CD14-positive monocyte (primary cell): ENCODE data around the gene EDC4. TPM values are rescaled to one million over a fixed set of nuclear protein-coding genes. Genes with fewer than 3 reads are reported as not detected.

Source experiments
- DNase-seq, 3 donors: peaks; one replicate each; pipeline ENCODE4 v3.0.0-alpha.2; 2011 to 2022
- H2AFZ ChIP-seq: 2 replicates; pipeline ENCODE4 v1.6.0; 2012; ENCODE audit warnings: mild to moderate bottlenecking, low read depth, low read length, inconsistent platforms; ENCODE audit not compliant: insufficient read depth, poor library complexity, severe bottlenecking
- H3K27ac ChIP-seq, 2 donors: 1 replicate in 1 of 2; 2 replicates in 1 of 2; pipeline ENCODE4 v1.5.1; 2012 to 2013; ENCODE audit warnings: low read length in 2 of 2, control low read depth in 1 of 2, inconsistent platforms in 1 of 2, low read depth in 1 of 2, mild to moderate bottlenecking in 1 of 2
- H3K27me3 ChIP-seq, 2 donors: one replicate each; pipeline versions ENCODE4 v1.6.0 to v1.6.1; 2011 to 2013; ENCODE audit warnings: low read length in 2 of 2; ENCODE audit not compliant: control insufficient read depth in 2 of 2, insufficient read depth in 2 of 2
- H3K36me3 ChIP-seq, 2 donors: replicated peaks in 1 of 2; 1 replicate in 1 of 2; 2 replicates in 1 of 2; pipeline versions ENCODE4 v1.5.1 to v1.6.1; 2012 to 2013; ENCODE audit warnings: low read length in 2 of 2, control low read depth in 1 of 2, inconsistent platforms in 1 of 2, mild to moderate bottlenecking in 1 of 2; ENCODE audit not compliant: insufficient read depth in 2 of 2, control insufficient read depth in 1 of 2
- H3K4me1 ChIP-seq, 2 donors: 1 replicate in 1 of 2; 2 replicates in 1 of 2; pipeline versions ENCODE4 v1.5.1 to v1.6.1; 2012 to 2013; ENCODE audit warnings: low read length in 2 of 2, control low read depth in 1 of 2, inconsistent platforms in 1 of 2, mild to moderate bottlenecking in 1 of 2, moderate library complexity in 1 of 2; ENCODE audit not compliant: insufficient read depth in 2 of 2, control insufficient read depth in 1 of 2
- H3K4me2 ChIP-seq: replicated peaks from 2 replicates; pipeline ENCODE3; 2012; ENCODE audit warnings: low read length, moderate library complexity, mild to moderate bottlenecking; ENCODE audit not compliant: poor library complexity, severe bottlenecking; ENCODE audit errors: extremely low read depth
- H3K4me3 ChIP-seq, 3 experiments: fragments of 200-600 bp in 1 of 3; sonication (generic) in 1 of 3; replicated peaks in 1 of 3; 1 replicate in 2 of 3; 2 replicates in 1 of 3; pipeline ENCODE4 v1.5.1; 2011 to 2013; ENCODE audit warnings: low read length in 3 of 3, mild to moderate bottlenecking in 3 of 3, control low read depth in 2 of 3, low read depth in 2 of 3, inconsistent platforms in 1 of 3, moderate library complexity in 1 of 3
- H3K79me2 ChIP-seq: 2 replicates; pipeline ENCODE4 v1.6.0; 2012; ENCODE audit warnings: mild to moderate bottlenecking, control low read depth, inconsistent platforms, low read length, moderate library complexity; ENCODE audit not compliant: insufficient read depth
- H3K9ac ChIP-seq: 2 replicates; pipeline ENCODE4 v1.6.0; 2017; ENCODE audit warnings: low read length, mild to moderate bottlenecking; ENCODE audit not compliant: insufficient read depth, poor library complexity, severe bottlenecking
- H3K9me3 ChIP-seq, 2 donors: replicated peaks in 1 of 2; 1 replicate in 1 of 2; 2 replicates in 1 of 2; pipeline versions ENCODE4 v1.5.1 to v1.6.1; 2012 to 2013; ENCODE audit warnings: low read length in 2 of 2, control low read depth in 1 of 2; ENCODE audit not compliant: control insufficient read depth in 1 of 2, insufficient read depth in 1 of 2
- H4K20me1 ChIP-seq: 2 replicates; pipeline ENCODE4 v1.6.0; 2012; ENCODE audit warnings: mild to moderate bottlenecking, low read length, control low read depth, moderate library complexity; ENCODE audit not compliant: insufficient read depth
- H3K27ac Mint-ChIP-seq, 7 donors: one replicate each; pipeline ENCODE4 v1.8.0; 2020; ENCODE audit warnings: mild to moderate bottlenecking in 7 of 7, mixed read lengths in 7 of 7, moderate library complexity in 6 of 7, inconsistent platforms in 2 of 7
- H3K27me3 Mint-ChIP-seq, 3 donors: one replicate each; pipeline ENCODE4 v1.8.0; 2021 to 2022; ENCODE audit warnings: low read depth in 3 of 3, mild to moderate bottlenecking in 3 of 3, mixed read lengths in 3 of 3, moderate library complexity in 3 of 3, inconsistent platforms in 1 of 3
- H3K36me3 Mint-ChIP-seq, 2 donors: one replicate each; pipeline ENCODE4 v1.8.0; 2020; ENCODE audit warnings: mixed read lengths in 2 of 2, inconsistent platforms in 1 of 2, mild to moderate bottlenecking in 1 of 2
- H3K4me1 Mint-ChIP-seq: one replicate; pipeline ENCODE4 v1.8.0; 2020; ENCODE audit warnings: mild to moderate bottlenecking, mixed read lengths
- H3K4me3 Mint-ChIP-seq, 2 donors: one replicate each; pipeline ENCODE4 v1.8.0; 2020; ENCODE audit warnings: mild to moderate bottlenecking in 2 of 2, mixed read lengths in 2 of 2, moderate library complexity in 1 of 2
- H3K9me3 Mint-ChIP-seq, 7 donors: one replicate each; pipeline ENCODE4 v1.8.0; 2020 to 2022; ENCODE audit warnings: mixed read lengths in 7 of 7, mild to moderate bottlenecking in 6 of 7, moderate library complexity in 6 of 7, inconsistent platforms in 2 of 7
- WGBS: methylation state at CpG from one replicate; pipeline ENCODE4 v1.1.5; 2013; ENCODE audit warnings: missing lambda C conversion rate; ENCODE audit not compliant: insufficient coverage; 5-methylcytosine and 5-hydroxymethylcytosine counted together
- intact Hi-C, 2 donors: fragments of 100-400 bp; cut with micrococcal nuclease; formaldehyde crosslinking; loops; one replicate each; pipeline versions ENCODE4 v1.15.0 to v1.15.1; 2023
- polyA plus RNA-seq, 3 donors: library from polyadenylated mRNA; depleted of rRNA in 1 of 3; unstranded in 2 of 3; stranded (reverse) in 1 of 3; fragments of 300-500 nt in 2 of 3; fragments of >200 nt in 1 of 3; fragmentation: Illumina TruSeq in 2 of 3; gene quantifications; 1 replicate in 2 of 3; 2 replicates in 1 of 3; pipeline ENCODE4 v1.2.3, GENCODE V29; 2012 to 2021
- TF ChIP-seq, protein P1 (sequence below): fragments of 200-600 bp; IDR thresholded peaks from one replicate; pipeline ENCODE4 v1.8.0; 2022; ENCODE audit warnings: antibody characterized with exemption, mild to moderate bottlenecking

Gene EDC4
- polyA plus RNA-seq, 3 donors = 13.7 to 84.9 (median 18.2) TPM

- H3K4me1 ChIP-seq = no peaks in the 10 kb centered on the region
- Mint-ChIP-seq H3K9me3 (no peaks in the 10 kb centered on the region), H3K4me3 (no peak overlapping the region), H3K27ac (no peak overlapping the region), H3K27me3 (peaks cover 0 to 2% (median 2%) of the 10 kb centered on the region in 3 donors), H3K36me3 (peaks cover 40 to 66% of the 10 kb centered on the region in 2 donors), H3K4me1 (no peaks in the 10 kb centered on the region)
- H4K20me1 ChIP-seq = peaks cover 3% of the 10 kb centered on the region
- H3K4me3 ChIP-seq = no peak overlapping the region
- intact Hi-C loops = loop anchor here (5.0 to 10.0 kb wide), 2 partner anchors 166 to 349 kb away; partner anchors contain the start of gene ESRP2 (in 1 of the 2)
- no peaks in the 10 kb centered on the region for H3K27me3 ChIP-seq
- WGBS = 97% methylated on average over 15 of the region's 19 CpGs
- no peaks in the 10 kb centered on the region for H3K79me2 ChIP-seq
- no peak overlapping the region for H3K4me2 ChIP-seq
- TF ChIP-seq, protein P1, sequence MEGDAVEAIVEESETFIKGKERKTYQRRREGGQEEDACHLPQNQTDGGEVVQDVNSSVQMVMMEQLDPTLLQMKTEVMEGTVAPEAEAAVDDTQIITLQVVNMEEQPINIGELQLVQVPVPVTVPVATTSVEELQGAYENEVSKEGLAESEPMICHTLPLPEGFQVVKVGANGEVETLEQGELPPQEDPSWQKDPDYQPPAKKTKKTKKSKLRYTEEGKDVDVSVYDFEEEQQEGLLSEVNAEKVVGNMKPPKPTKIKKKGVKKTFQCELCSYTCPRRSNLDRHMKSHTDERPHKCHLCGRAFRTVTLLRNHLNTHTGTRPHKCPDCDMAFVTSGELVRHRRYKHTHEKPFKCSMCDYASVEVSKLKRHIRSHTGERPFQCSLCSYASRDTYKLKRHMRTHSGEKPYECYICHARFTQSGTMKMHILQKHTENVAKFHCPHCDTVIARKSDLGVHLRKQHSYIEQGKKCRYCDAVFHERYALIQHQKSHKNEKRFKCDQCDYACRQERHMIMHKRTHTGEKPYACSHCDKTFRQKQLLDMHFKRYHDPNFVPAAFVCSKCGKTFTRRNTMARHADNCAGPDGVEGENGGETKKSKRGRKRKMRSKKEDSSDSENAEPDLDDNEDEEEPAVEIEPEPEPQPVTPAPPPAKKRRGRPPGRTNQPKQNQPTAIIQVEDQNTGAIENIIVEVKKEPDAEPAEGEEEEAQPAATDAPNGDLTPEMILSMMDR = no peak
- H3K27ac ChIP-seq = no peak overlapping the region
- H3K36me3 ChIP-seq = peaks cover 54 to 63% of the 10 kb centered on the region in 2 donors
- DNase-seq = no peak
- H3K9me3 ChIP-seq = no peaks in the 10 kb centered on the region
- no peak overlapping the region for H3K9ac ChIP-seq
- no peak overlapping the region for H2AFZ ChIP-seq
Measured at GRCh38 chr16:67885976-67886375, 13.1 kb downstream of the EDC4 start.

- intact Hi-C loops = loop anchor here (5.0 to 10.0 kb wide), 2 partner anchors 166 to 348 kb away; partner anchors contain the start of gene ESRP2 (in 1 of the 2)
- WGBS = 93% methylated on average over 4 of the region's 5 CpGs
- Mint-ChIP-seq H3K9me3 (no peaks in the 10 kb centered on the region), H3K27me3 (peaks cover 0 to 2% (median 2%) of the 10 kb centered on the region in 3 donors), H3K4me1 (no peaks in the 10 kb centered on the region), H3K4me3 (no peak overlapping the region), H3K36me3 (peaks cover 36 to 62% of the 10 kb centered on the region in 2 donors), H3K27ac (peak overlapping the region in 1 of 7 donors; percentile 68)
- no peak for DNase-seq
- TF ChIP-seq, protein P1 = no peak
- no peak overlapping the region for H3K27ac ChIP-seq
- no peak overlapping the region for H3K4me2 ChIP-seq
- no peaks in the 10 kb centered on the region for H3K4me1 ChIP-seq
- H2AFZ ChIP-seq = no peak overlapping the region
- H3K27me3 ChIP-seq = no peaks in the 10 kb centered on the region
- H3K36me3 ChIP-seq = peaks cover 50 to 58% of the 10 kb centered on the region in 2 donors
- no peak overlapping the region for H3K9ac ChIP-seq
- H4K20me1 ChIP-seq = peaks cover 3% of the 10 kb centered on the region
- H3K9me3 ChIP-seq = no peaks in the 10 kb centered on the region
- no peaks in the 10 kb centered on the region for H3K79me2 ChIP-seq
- H3K4me3 ChIP-seq = no peak overlapping the region
Measured at GRCh38 chr16:67886387-67886786, 13.5 kb downstream of the EDC4 start.
